GM11168 (cell line): Measurements from ENCODE around the gene MAP4K4.

ENCODE experiments used
- in situ Hi-C: fragments of 300-500 bp; cut with MboI; formaldehyde crosslinking; loops from one replicate; pipeline ENCODE4 v1.12.0; 2022; ENCODE audit warnings: low sequenced_read_pairs; ENCODE audit not compliant: unreplicated experiment

The MAP4K4 gene

GRCh38 chr2:101854877-101855276 lies 157.4 kb downstream of the MAP4K4 start:
- in situ Hi-C loops = no loop called here

GRCh38 chr2:101855776-101856175 lies 158.3 kb downstream of the MAP4K4 start:
- in situ Hi-C loops = no loop called here

GRCh38 chr2:101858246-101858645 lies 160.7 kb downstream of the MAP4K4 start:
- in situ Hi-C loops = no loop called here

GRCh38 chr2:101858910-101859309 lies 161.4 kb downstream of the MAP4K4 start:
- in situ Hi-C loops = no loop called here

- in situ Hi-C loops = no loop called here
Observed at GRCh38 chr2:101859604-101860003, 162.1 kb downstream of the MAP4K4 start.

GRCh38 chr2:101860157-101860556 lies 162.7 kb downstream of the MAP4K4 start:
- in situ Hi-C loops = no loop called here

GRCh38 chr2:101860782-101861181 lies 163.3 kb downstream of the MAP4K4 start:
- in situ Hi-C loops = no loop called here

- in situ Hi-C loops = no loop called here
Observed at GRCh38 chr2:101861382-101861781, 163.9 kb downstream of the MAP4K4 start.

- in situ Hi-C loops = no loop called here
Observed at GRCh38 chr2:101863534-101863933, 166.0 kb downstream of the MAP4K4 start.

- in situ Hi-C loops = no loop called here
Observed at GRCh38 chr2:101864426-101864825, 166.9 kb downstream of the MAP4K4 start.

- in situ Hi-C loops = no loop called here
Observed at GRCh38 chr2:101868525-101868924, 171.0 kb downstream of the MAP4K4 start.

GRCh38 chr2:101869527-101869926 lies 172.0 kb downstream of the MAP4K4 start:
- in situ Hi-C loops = no loop called here

- in situ Hi-C loops = no loop called here
Observed at GRCh38 chr2:101870444-101870843, 172.9 kb downstream of the MAP4K4 start.

GRCh38 chr2:101871480-101871879 lies 174.0 kb downstream of the MAP4K4 start:
- in situ Hi-C loops = no loop called here

GRCh38 chr2:101872480-101872879 lies 175.0 kb downstream of the MAP4K4 start:
- in situ Hi-C loops = no loop called here

- in situ Hi-C loops = no loop called here
Observed at GRCh38 chr2:101873543-101873942, 176.0 kb downstream of the MAP4K4 start.

- in situ Hi-C loops = no loop called here
Observed at GRCh38 chr2:101874069-101874468, 176.6 kb downstream of the MAP4K4 start.

- in situ Hi-C loops = no loop called here
Observed at GRCh38 chr2:101879466-101879865, 182.0 kb downstream of the MAP4K4 start.

- in situ Hi-C loops = no loop called here
Observed at GRCh38 chr2:101881131-101881530, 183.6 kb downstream of the MAP4K4 start.

- in situ Hi-C loops = no loop called here
Observed at GRCh38 chr2:101882769-101883307, 185.3 kb downstream of the MAP4K4 start.

- in situ Hi-C loops = no loop called here
Observed at GRCh38 chr2:101883860-101884259, 186.4 kb downstream of the MAP4K4 start.

- in situ Hi-C loops = no loop called here
Observed at GRCh38 chr2:101884423-101884822, 186.9 kb downstream of the MAP4K4 start.

- in situ Hi-C loops = no loop called here
Observed at GRCh38 chr2:101887328-101887727, 189.8 kb downstream of the MAP4K4 start.
